ENCODE results near the gene SPINDOC. TPM values are rescaled to one million over a fixed set of nuclear protein-coding genes. Genes with fewer than 3 reads are reported as not detected.
A peak's percentile ranks its signal among the peaks of the same experiment; 100 is the strongest.

SPINDOC gene, protein sequence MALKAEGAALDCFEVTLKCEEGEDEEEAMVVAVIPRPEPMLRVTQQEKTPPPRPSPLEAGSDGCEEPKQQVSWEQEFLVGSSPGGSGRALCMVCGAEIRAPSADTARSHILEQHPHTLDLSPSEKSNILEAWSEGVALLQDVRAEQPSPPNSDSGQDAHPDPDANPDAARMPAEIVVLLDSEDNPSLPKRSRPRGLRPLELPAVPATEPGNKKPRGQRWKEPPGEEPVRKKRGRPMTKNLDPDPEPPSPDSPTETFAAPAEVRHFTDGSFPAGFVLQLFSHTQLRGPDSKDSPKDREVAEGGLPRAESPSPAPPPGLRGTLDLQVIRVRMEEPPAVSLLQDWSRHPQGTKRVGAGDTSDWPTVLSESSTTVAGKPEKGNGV
- 39.2 and 45.0 TPM in 2 replicates for polyA plus RNA-seq (2012; rRNA removed)
- polyA plus RNA-seq (2012; cell fraction: cytosol; rRNA removed): 23.7 and 31.3 TPM in 2 replicates
- 39.0 and 49.5 TPM in 2 replicates for polyA plus RNA-seq (2012; cell fraction: nucleus; rRNA removed)

- Histone ChIP-seq H3K79me2 (ENCODE audit: insufficient read depth) (peaks cover 47% of the 10 kb centered on the region), H4K20me1 (ENCODE audit: insufficient read depth) (peaks cover 38% of the 10 kb centered on the region), H3K4me1 (ENCODE audit: control insufficient read depth in 1 of 2, insufficient read depth in 2 of 2, low read depth in 1 of 2, low read length in 1 of 2) (peaks cover 9 to 15% of the 10 kb centered on the region in 2 experiments; a peak in 3 of 4 replicates), H3K4me3 (ENCODE audit: low read depth in 2 of 2, low read length in 1 of 2) (peak within 1 kb of the TSS; percentile 72 to 91), H2AFZ (ENCODE audit: low read depth) (peak within 1 kb of the TSS; percentile 91), H3K9me3 (no peaks in the 10 kb centered on the region), H3K27me3 (ENCODE audit: insufficient read depth) (no peaks in the 10 kb centered on the region), H3K27ac (ENCODE audit: low read depth in 2 of 2, low read length in 1 of 2) (peak within 1 kb of the TSS; percentile 68 to 82), H3K9ac (peak within 1 kb of the TSS; percentile 93), H3F3A (replicated peaks; ENCODE audit: insufficient read depth) (peaks cover 6% of the 10 kb centered on the region), H3K9me2 (no peaks in the 10 kb centered on the region), H3K36me3 (replicated peaks in 1 of 2; ENCODE audit: control insufficient read depth in 1 of 2, insufficient read depth in 2 of 2, low read length in 1 of 2) (peaks cover 14 to 16% of the 10 kb centered on the region in 2 experiments), H3K4me2 (peak within 1 kb of the TSS; percentile 95)
- DNase-seq: peak; percentile 98
- POLR2A ChIA-PET: interaction anchor here (0.7 to 1.0 kb wide), 2 partner anchors 27 to 44 kb away, joined by 4 read pairs; partner anchors contain the start of gene ZFTA
- WGBS (ENCODE audit: low lambda C conversion rate): 3% methylated on average over 11 of the region's 65 CpGs
- CTCF ChIA-PET: interaction anchor here (0.8 to 1.2 kb wide), 5 partner anchors 10 to 45 kb away, joined by 3 to 5 read pairs (median 3); no protein-coding TSS in a partner anchor
- TF ChIP-seq ELF1 (IDR thresholded peaks at IDR 0.05) (no peak), YY1 (IDR thresholded peaks at IDR 0.05; ENCODE audit: low read depth) (no peak), TAF1 (IDR thresholded peaks at IDR 0.05; ENCODE audit: borderline replicate concordance, low read depth, low read length) (0 out of 2 replicates have a peak, but pooled peaks have one; percentile 19), MAX (IDR thresholded peaks at IDR 0.05; ENCODE audit: low read depth) (no peak), GATA2 (CRISPR knock-in tag; IDR thresholded peaks at IDR 0.05) (no peak), FOXM1 (IDR thresholded peaks at IDR 0.05; ENCODE audit: low read depth) (no peak), POLR2AphosphoS5 (IDR thresholded peaks at IDR 0.05; ENCODE audit: low read depth, low read length) (peak; percentile 62), SIN3A (IDR thresholded peaks at IDR 0.05; ENCODE audit: borderline replicate concordance, low read depth, low read length) (0 out of 2 replicates have a peak, but pooled peaks have one; percentile 24), ZBTB33 (IDR thresholded peaks at IDR 0.05; ENCODE audit: borderline replicate concordance, low read depth) (no peak), EP300 (IDR thresholded peaks at IDR 0.05; ENCODE audit: borderline replicate concordance in 1 of 2, low read depth in 1 of 2, low read length in 1 of 2) (no peak), USF1 (IDR thresholded peaks at IDR 0.05; ENCODE audit: borderline replicate concordance, low read depth) (peak; percentile 43), SMC3 (IDR thresholded peaks at IDR 0.05; ENCODE audit: low read depth, low read length) (no peak), NFIC (IDR thresholded peaks at IDR 0.05; ENCODE audit: borderline replicate concordance) (no peak), JUND (IDR thresholded peaks at IDR 0.05) (no peak), CTCF (IDR thresholded peaks at IDR 0.05) (no peak), TEAD4 (IDR thresholded peaks at IDR 0.05; ENCODE audit: borderline replicate concordance, insufficient read depth) (no peak), GABPA (IDR thresholded peaks at IDR 0.05; ENCODE audit: low read depth) (no peak), RXRA (IDR thresholded peaks at IDR 0.05; ENCODE audit: borderline replicate concordance, low read depth) (no peak), MXI1 (IDR thresholded peaks at IDR 0.05; ENCODE audit: low read depth, low read length) (peak; percentile 29; the same call in 1 of the 2 replicates), RCOR1 (IDR thresholded peaks at IDR 0.05; ENCODE audit: low read length) (no peak)
- TF ChIP-seq, protein P1, sequence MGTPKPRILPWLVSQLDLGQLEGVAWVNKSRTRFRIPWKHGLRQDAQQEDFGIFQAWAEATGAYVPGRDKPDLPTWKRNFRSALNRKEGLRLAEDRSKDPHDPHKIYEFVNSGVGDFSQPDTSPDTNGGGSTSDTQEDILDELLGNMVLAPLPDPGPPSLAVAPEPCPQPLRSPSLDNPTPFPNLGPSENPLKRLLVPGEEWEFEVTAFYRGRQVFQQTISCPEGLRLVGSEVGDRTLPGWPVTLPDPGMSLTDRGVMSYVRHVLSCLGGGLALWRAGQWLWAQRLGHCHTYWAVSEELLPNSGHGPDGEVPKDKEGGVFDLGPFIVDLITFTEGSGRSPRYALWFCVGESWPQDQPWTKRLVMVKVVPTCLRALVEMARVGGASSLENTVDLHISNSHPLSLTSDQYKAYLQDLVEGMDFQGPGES (IDR thresholded peaks at IDR 0.05; ENCODE audit: low read depth, low read length): no peak
- TF ChIP-seq, protein P2, sequence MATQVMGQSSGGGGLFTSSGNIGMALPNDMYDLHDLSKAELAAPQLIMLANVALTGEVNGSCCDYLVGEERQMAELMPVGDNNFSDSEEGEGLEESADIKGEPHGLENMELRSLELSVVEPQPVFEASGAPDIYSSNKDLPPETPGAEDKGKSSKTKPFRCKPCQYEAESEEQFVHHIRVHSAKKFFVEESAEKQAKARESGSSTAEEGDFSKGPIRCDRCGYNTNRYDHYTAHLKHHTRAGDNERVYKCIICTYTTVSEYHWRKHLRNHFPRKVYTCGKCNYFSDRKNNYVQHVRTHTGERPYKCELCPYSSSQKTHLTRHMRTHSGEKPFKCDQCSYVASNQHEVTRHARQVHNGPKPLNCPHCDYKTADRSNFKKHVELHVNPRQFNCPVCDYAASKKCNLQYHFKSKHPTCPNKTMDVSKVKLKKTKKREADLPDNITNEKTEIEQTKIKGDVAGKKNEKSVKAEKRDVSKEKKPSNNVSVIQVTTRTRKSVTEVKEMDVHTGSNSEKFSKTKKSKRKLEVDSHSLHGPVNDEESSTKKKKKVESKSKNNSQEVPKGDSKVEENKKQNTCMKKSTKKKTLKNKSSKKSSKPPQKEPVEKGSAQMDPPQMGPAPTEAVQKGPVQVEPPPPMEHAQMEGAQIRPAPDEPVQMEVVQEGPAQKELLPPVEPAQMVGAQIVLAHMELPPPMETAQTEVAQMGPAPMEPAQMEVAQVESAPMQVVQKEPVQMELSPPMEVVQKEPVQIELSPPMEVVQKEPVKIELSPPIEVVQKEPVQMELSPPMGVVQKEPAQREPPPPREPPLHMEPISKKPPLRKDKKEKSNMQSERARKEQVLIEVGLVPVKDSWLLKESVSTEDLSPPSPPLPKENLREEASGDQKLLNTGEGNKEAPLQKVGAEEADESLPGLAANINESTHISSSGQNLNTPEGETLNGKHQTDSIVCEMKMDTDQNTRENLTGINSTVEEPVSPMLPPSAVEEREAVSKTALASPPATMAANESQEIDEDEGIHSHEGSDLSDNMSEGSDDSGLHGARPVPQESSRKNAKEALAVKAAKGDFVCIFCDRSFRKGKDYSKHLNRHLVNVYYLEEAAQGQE (IDR thresholded peaks at IDR 0.05; ENCODE audit: low read depth, low read length): no peak
These were observed at the start of gene SPINDOC for GRCh38 chr11:63813035-63813562. Gene SPINDOC (plus strand): TSS chr11:63813456. CDS start chr11:63813687, 231 bp downstream.
